ENCODE data around the gene SAMHD1.

SAMHD1 gene

GRCh38 chr20:36881331-36881730 lies 70.2 kb downstream of the SAMHD1 start:
- Histone ChIP-seq H3K4ac (ENCODE audit: low read depth, low read length) (no peak overlapping the region), H4K91ac (ENCODE audit: low read depth, low read length) (no peak overlapping the region), H3K9me3 (ENCODE audit: insufficient read depth, low read depth, low read length) (peaks cover 5% of the 10 kb centered on the region), H3K79me2 (ENCODE audit: control insufficient read depth, insufficient read depth, low read length, poor library complexity) (no peaks in the 10 kb centered on the region), H3K4me2 (ENCODE audit: low read length) (no peak overlapping the region), H3K4me1 (ENCODE audit: control insufficient read depth in 1 of 2, insufficient read depth in 2 of 2, low read length in 2 of 2) (no peaks in the 10 kb centered on the region), H2BK12ac (ENCODE audit: low read length) (no peak overlapping the region), H3K18ac (ENCODE audit: low read length) (no peak overlapping the region), H3K27ac (ENCODE audit: low read depth, low read length) (no peak overlapping the region), H4K8ac (ENCODE audit: low read depth, low read length) (no peak overlapping the region), H3K23ac (ENCODE audit: low read length) (no peak overlapping the region), H3K27me3 (ENCODE audit: insufficient read depth, low read length) (no peaks in the 10 kb centered on the region), H3K36me3 (ENCODE audit: control insufficient read depth in 1 of 2, insufficient read depth in 2 of 2, low read length in 2 of 2) (no peaks in the 10 kb centered on the region), H2BK5ac (ENCODE audit: low read depth, low read length, poor library complexity) (no peak overlapping the region), H3K79me1 (ENCODE audit: low read length) (no peaks in the 10 kb centered on the region), H2BK120ac (ENCODE audit: insufficient read depth, low read length, poor library complexity) (no peak overlapping the region), H4K12ac (ENCODE audit: low read depth, low read length) (no peak overlapping the region), H3K9ac (ENCODE audit: low read length) (no peak overlapping the region), H3K14ac (ENCODE audit: low read length) (no peak overlapping the region), H3K4me3 (ENCODE audit: low read depth, low read length) (no peak overlapping the region), H2AFZ (ENCODE audit: insufficient read depth, low read length, poor library complexity) (no peak overlapping the region), H2AK5ac (ENCODE audit: low read length) (no peak overlapping the region)
- DNase-seq: no peak
- no CpG with 5 or more reads among the region's 16 CpGs for WGBS (ENCODE audit: extremely low coverage, insufficient coverage, insufficient read length)

- Histone ChIP-seq H4K12ac (ENCODE audit: low read depth, low read length) (no peak overlapping the region), H3K79me2 (ENCODE audit: control insufficient read depth, insufficient read depth, low read length, poor library complexity) (no peaks in the 10 kb centered on the region), H3K36me3 (ENCODE audit: control insufficient read depth in 1 of 2, insufficient read depth in 2 of 2, low read length in 2 of 2) (no peaks in the 10 kb centered on the region), H2BK120ac (ENCODE audit: insufficient read depth, low read length, poor library complexity) (no peak overlapping the region), H3K18ac (ENCODE audit: low read length) (no peak overlapping the region), H3K27me3 (ENCODE audit: insufficient read depth, low read length) (no peaks in the 10 kb centered on the region), H2AK5ac (ENCODE audit: low read length) (no peak overlapping the region), H3K9me3 (ENCODE audit: insufficient read depth, low read depth, low read length) (peaks cover 5% of the 10 kb centered on the region), H3K9ac (ENCODE audit: low read length) (no peak overlapping the region), H4K91ac (ENCODE audit: low read depth, low read length) (no peak overlapping the region), H3K23ac (ENCODE audit: low read length) (no peak overlapping the region), H2AFZ (ENCODE audit: insufficient read depth, low read length, poor library complexity) (no peak overlapping the region), H3K14ac (ENCODE audit: low read length) (no peak overlapping the region), H4K8ac (ENCODE audit: low read depth, low read length) (no peak overlapping the region), H3K27ac (ENCODE audit: low read depth, low read length) (no peak overlapping the region), H3K4ac (ENCODE audit: low read depth, low read length) (no peak overlapping the region), H2BK5ac (ENCODE audit: low read depth, low read length, poor library complexity) (no peak overlapping the region), H3K79me1 (ENCODE audit: low read length) (no peaks in the 10 kb centered on the region), H2BK12ac (ENCODE audit: low read length) (no peak overlapping the region), H3K4me1 (ENCODE audit: control insufficient read depth in 1 of 2, insufficient read depth in 2 of 2, low read length in 2 of 2) (no peaks in the 10 kb centered on the region), H3K4me2 (ENCODE audit: low read length) (no peak overlapping the region), H3K4me3 (ENCODE audit: low read depth, low read length) (no peak overlapping the region)
- no CpG with 5 or more reads among the region's 11 CpGs for WGBS (ENCODE audit: extremely low coverage, insufficient coverage, insufficient read length)
- no peak for DNase-seq
Observed at GRCh38 chr20:36880741-36881250, 70.7 kb downstream of the SAMHD1 start.

GRCh38 chr20:36878941-36879340 lies 72.6 kb downstream of the SAMHD1 start:
- no peak overlapping the region for H2BK120ac ChIP-seq (ENCODE audit: insufficient read depth, low read length, poor library complexity)
- DNase-seq: no peak
- H3K36me3 ChIP-seq (ENCODE audit: control insufficient read depth in 1 of 2, insufficient read depth in 2 of 2, low read length in 2 of 2): no peaks in the 10 kb centered on the region
- H3K27ac ChIP-seq (ENCODE audit: low read depth, low read length): no peak overlapping the region
- no peak overlapping the region for H4K12ac ChIP-seq (ENCODE audit: low read depth, low read length)
- H2BK12ac ChIP-seq (ENCODE audit: low read length): no peak overlapping the region
- H3K9me3 ChIP-seq (ENCODE audit: insufficient read depth, low read depth, low read length): peaks cover 3% of the 10 kb centered on the region
- H3K9ac ChIP-seq (ENCODE audit: low read length): no peak overlapping the region
- H3K27me3 ChIP-seq (ENCODE audit: insufficient read depth, low read length): no peaks in the 10 kb centered on the region
- no peak overlapping the region for H4K8ac ChIP-seq (ENCODE audit: low read depth, low read length)
- H3K4me1 ChIP-seq (ENCODE audit: control insufficient read depth in 1 of 2, insufficient read depth in 2 of 2, low read length in 2 of 2): no peaks in the 10 kb centered on the region
- H3K79me2 ChIP-seq (ENCODE audit: control insufficient read depth, insufficient read depth, low read length, poor library complexity): no peaks in the 10 kb centered on the region
- H2AK5ac ChIP-seq (ENCODE audit: low read length): no peak overlapping the region
- no peak overlapping the region for H3K4me2 ChIP-seq (ENCODE audit: low read length)
- H3K4me3 ChIP-seq (ENCODE audit: low read depth, low read length): no peak overlapping the region
- no peak overlapping the region for H3K23ac ChIP-seq (ENCODE audit: low read length)
- no peak overlapping the region for H4K91ac ChIP-seq (ENCODE audit: low read depth, low read length)
- no peak overlapping the region for H3K18ac ChIP-seq (ENCODE audit: low read length)
- no peak overlapping the region for H2BK5ac ChIP-seq (ENCODE audit: low read depth, low read length, poor library complexity)
- no peak overlapping the region for H3K4ac ChIP-seq (ENCODE audit: low read depth, low read length)
- WGBS (ENCODE audit: extremely low coverage, insufficient coverage, insufficient read length): no CpG with 5 or more reads among the region's 10 CpGs
- H3K14ac ChIP-seq (ENCODE audit: low read length): no peak overlapping the region
- no peaks in the 10 kb centered on the region for H3K79me1 ChIP-seq (ENCODE audit: low read length)
- no peak overlapping the region for H2AFZ ChIP-seq (ENCODE audit: insufficient read depth, low read length, poor library complexity)

- Histone ChIP-seq H2BK5ac (ENCODE audit: low read depth, low read length, poor library complexity) (no peak overlapping the region), H3K4ac (ENCODE audit: low read depth, low read length) (no peak overlapping the region), H3K23ac (ENCODE audit: low read length) (no peak overlapping the region)
Observed at GRCh38 chr20:36876473-36876833, 75.1 kb downstream of the SAMHD1 start.

More at GRCh38 chr20:36876473-36876833, 75.1 kb downstream of the SAMHD1 start:
- Histone ChIP-seq H2AK5ac (ENCODE audit: low read length) (no peak overlapping the region), H3K4me3 (ENCODE audit: low read depth, low read length) (no peak overlapping the region), H3K27ac (ENCODE audit: low read depth, low read length) (no peak overlapping the region), H2BK120ac (ENCODE audit: insufficient read depth, low read length, poor library complexity) (no peak overlapping the region), H3K79me2 (ENCODE audit: control insufficient read depth, insufficient read depth, low read length, poor library complexity) (no peaks in the 10 kb centered on the region), H4K8ac (ENCODE audit: low read depth, low read length) (no peak overlapping the region), H3K36me3 (ENCODE audit: control insufficient read depth in 1 of 2, insufficient read depth in 2 of 2, low read length in 2 of 2) (no peaks in the 10 kb centered on the region), H3K9me3 (ENCODE audit: insufficient read depth, low read depth, low read length) (peaks cover 3% of the 10 kb centered on the region), H3K9ac (ENCODE audit: low read length) (no peak overlapping the region), H3K4me2 (ENCODE audit: low read length) (no peak overlapping the region), H3K27me3 (ENCODE audit: insufficient read depth, low read length) (no peaks in the 10 kb centered on the region), H2AFZ (ENCODE audit: insufficient read depth, low read length, poor library complexity) (no peak overlapping the region), H3K79me1 (ENCODE audit: low read length) (no peaks in the 10 kb centered on the region), H2BK12ac (ENCODE audit: low read length) (no peak overlapping the region), H3K14ac (ENCODE audit: low read length) (no peak overlapping the region), H4K91ac (ENCODE audit: low read depth, low read length) (no peak overlapping the region), H4K12ac (ENCODE audit: low read depth, low read length) (no peak overlapping the region), H3K18ac (ENCODE audit: low read length) (no peak overlapping the region), H3K4me1 (ENCODE audit: control insufficient read depth in 1 of 2, insufficient read depth in 2 of 2, low read length in 2 of 2) (no peaks in the 10 kb centered on the region)
- DNase-seq: no peak
- WGBS (ENCODE audit: extremely low coverage, insufficient coverage, insufficient read length): 100% methylated on average over 1 of the region's 3 CpGs
